Vagina (tissue), 2 donors: ENCODE measurements around the gene MEI1. TPM values are rescaled to one million over a fixed set of nuclear protein-coding genes. Genes with fewer than 3 reads are reported as not detected.

Experiments
- DNase-seq, 2 donors: peaks; one replicate each; pipeline ENCODE4 v3.0.0-alpha.2; 2017; ENCODE audit errors: extremely low spot score in 2 of 2
- H3K27ac ChIP-seq: fragments of 200-600 bp; sonication (generic); one replicate; pipeline ENCODE4 v1.5.1; 2019
- H3K27me3 ChIP-seq: fragments of 200-600 bp; sonication (generic); one replicate; pipeline ENCODE4 v1.5.1; 2019
- H3K36me3 ChIP-seq, 2 donors: fragments of 200-600 bp; sonication (generic); one replicate each; pipeline ENCODE4 v1.5.1; 2017 to 2019
- H3K4me1 ChIP-seq: fragments of 200-600 bp; sonication (generic); one replicate; pipeline ENCODE4 v1.5.1; 2019
- H3K4me3 ChIP-seq, 2 donors: fragments of 200-600 bp; sonication (generic); 1 replicate in 1 of 2; 2 replicates in 1 of 2; pipeline ENCODE4 v1.5.1; 2016 to 2019
- H3K9me3 ChIP-seq: fragments of 200-600 bp; sonication (generic); one replicate; pipeline ENCODE4 v1.5.1; 2019
- CTCF ChIP-seq, 3 experiments: fragments of 450-650 bp in 2 of 3; fragments of 200-600 bp in 1 of 3; sonication (generic) in 1 of 3; IDR thresholded peaks; one replicate each; pipeline ENCODE4 v1.5.1; 2017 to 2019; ENCODE audit warnings: antibody characterized with exemption in 3 of 3, mild to moderate bottlenecking in 2 of 3, moderate library complexity in 2 of 3
- POLR2A ChIP-seq, 2 donors: fragments of 450-650 bp; IDR thresholded peaks; one replicate each; pipeline ENCODE4 v1.6.1; 2017; ENCODE audit warnings: antibody characterized with exemption in 2 of 2, mild to moderate bottlenecking in 2 of 2, moderate library complexity in 2 of 2
- POLR2AphosphoS5 ChIP-seq, 2 donors: sonication (generic); formaldehyde crosslinking; IDR thresholded peaks; one replicate each; pipeline ENCODE4 v1.9.0; 2017; ENCODE audit warnings: antibody characterized with exemption in 2 of 2, mild to moderate bottlenecking in 2 of 2, low read depth in 1 of 2; ENCODE audit not compliant: insufficient read depth in 1 of 2
- intact Hi-C: fragments of 100-400 bp; cut with DNase I; formaldehyde crosslinking; loops from one replicate; pipeline ENCODE4 v1.15.1; 2023
- total RNA-seq: library from RNA; depleted of rRNA; stranded (reverse); fragments of >200 nt; gene quantifications from one replicate; pipeline ENCODE4 v1.2.3, GENCODE V29; 2016

Gene MEI1
- total RNA-seq, 1 donor from 2014 or later: 6.4 TPM

- peak overlapping the region; percentile 73 to 88 for H3K4me3 ChIP-seq
- no peak for DNase-seq
- peak overlapping the region; percentile 97 for H3K27ac ChIP-seq
- H3K27me3 ChIP-seq: no peaks in the 10 kb centered on the region
- H3K9me3 ChIP-seq: no peaks in the 10 kb centered on the region
- H3K36me3 ChIP-seq: no peaks in the 10 kb centered on the region
- peaks cover 40% of the 10 kb centered on the region for H3K4me1 ChIP-seq
- intact Hi-C loops: no loop called here
- no peak for TF ChIP-seq POLR2A (IDR thresholded peaks at IDR 0.05)
- no peak for TF ChIP-seq CTCF (IDR thresholded peaks at IDR 0.05)
- TF ChIP-seq POLR2AphosphoS5 (IDR thresholded peaks at IDR 0.05; ENCODE audit: insufficient read depth in 1 of 2, low read depth in 1 of 2): no peak
Measured at GRCh38 chr22:41687901-41688364, 11.4 kb upstream of the MEI1 start.

- intact Hi-C loops: no loop called here
- Histone ChIP-seq H3K36me3 (no peaks in the 10 kb centered on the region), H3K27me3 (no peaks in the 10 kb centered on the region), H3K27ac (peak within 1 kb of the TSS; percentile 97), H3K4me3 (peak within 1 kb of the TSS; percentile 73 to 88), H3K9me3 (no peaks in the 10 kb centered on the region), H3K4me1 (peaks cover 37% of the 10 kb centered on the region)
- peak in 1 of 2 donors; percentile 75 for TF ChIP-seq POLR2A (IDR thresholded peaks at IDR 0.05)
- peak; percentile 97 to 98 for TF ChIP-seq POLR2AphosphoS5 (IDR thresholded peaks at IDR 0.05; ENCODE audit: insufficient read depth in 1 of 2, low read depth in 1 of 2)
- no peak for TF ChIP-seq CTCF (IDR thresholded peaks at IDR 0.05)
- peak in 1 of 2 donors; percentile 91 for DNase-seq
Measured at GRCh38 chr22:41688365-41689211, 10.7 kb upstream of the MEI1 start, which contains the start of gene SNU13. SNU13 (minus strand) TSS chr22:41688867; CDS start chr22:41688796, 71 bp downstream.

GRCh38 chr22:41690476-41690875 is 8.8 kb upstream of the MEI1 start:
- no peaks in the 10 kb centered on the region for H3K36me3 ChIP-seq
- intact Hi-C loops: loop anchor here (2.0 kb wide), 1 partner anchor 24 kb away; no protein-coding TSS in a partner anchor
- no peaks in the 10 kb centered on the region for H3K9me3 ChIP-seq
- TF ChIP-seq CTCF (IDR thresholded peaks at IDR 0.05): no peak
- no peak for TF ChIP-seq POLR2AphosphoS5 (IDR thresholded peaks at IDR 0.05; ENCODE audit: insufficient read depth in 1 of 2, low read depth in 1 of 2)
- H3K4me3 ChIP-seq: no peak overlapping the region
- DNase-seq: no peak
- H3K27me3 ChIP-seq: no peaks in the 10 kb centered on the region
- H3K27ac ChIP-seq: no peak overlapping the region
- peaks cover 30% of the 10 kb centered on the region for H3K4me1 ChIP-seq

- Histone ChIP-seq H3K27ac (no peak overlapping the region), H3K4me3 (no peak overlapping the region), H3K4me1 (peaks cover 19% of the 10 kb centered on the region), H3K27me3 (no peaks in the 10 kb centered on the region), H3K36me3 (no peaks in the 10 kb centered on the region), H3K9me3 (no peaks in the 10 kb centered on the region)
- no peak for DNase-seq
- no peak for TF ChIP-seq POLR2AphosphoS5 (IDR thresholded peaks at IDR 0.05; ENCODE audit: insufficient read depth in 1 of 2, low read depth in 1 of 2)
- TF ChIP-seq CTCF (IDR thresholded peaks at IDR 0.05): no peak
- no peak for TF ChIP-seq POLR2A (IDR thresholded peaks at IDR 0.05)
- intact Hi-C loops: loop anchor here (2.0 kb wide), 1 partner anchor 246 kb away; no protein-coding TSS in a partner anchor
Measured at GRCh38 chr22:41695211-41695610, 4.1 kb upstream of the MEI1 start.

GRCh38 chr22:41696703-41697102 is 2.6 kb upstream of the MEI1 start:
- Histone ChIP-seq H3K36me3 (no peaks in the 10 kb centered on the region), H3K9me3 (no peaks in the 10 kb centered on the region), H3K27ac (peak overlapping the region; percentile 7), H3K4me1 (peaks cover 19% of the 10 kb centered on the region), H3K4me3 (no peak overlapping the region), H3K27me3 (no peaks in the 10 kb centered on the region)
- no peak for DNase-seq
- TF ChIP-seq POLR2A (IDR thresholded peaks at IDR 0.05) (no peak), CTCF (IDR thresholded peaks at IDR 0.05) (no peak), POLR2AphosphoS5 (IDR thresholded peaks at IDR 0.05; ENCODE audit: insufficient read depth in 1 of 2, low read depth in 1 of 2) (no peak)
- intact Hi-C loops: no loop called here
